H9 (cell line): ENCODE measurements around the gene BHLHA9. TPM values are rescaled to one million over a fixed set of nuclear protein-coding genes. Genes with fewer than 3 reads are reported as not detected.

Experiments used
- DNase-seq: peaks from one replicate; pipeline ENCODE4 v3.0.0-alpha.2; 2017
- H2AFZ ChIP-seq: one replicate; pipeline ENCODE4 v1.6.1; 2013; ENCODE audit warnings: mild to moderate bottlenecking, low read length, control low read depth, moderate library complexity
- H2AK5ac ChIP-seq: 2 replicates; pipeline ENCODE4 v1.6.1; 2013; ENCODE audit warnings: low read length, control low read depth, mixed read lengths; ENCODE audit not compliant: insufficient read length
- H2BK120ac ChIP-seq: one replicate; pipeline ENCODE4 v1.6.1; 2013; ENCODE audit warnings: low read depth, mild to moderate bottlenecking, low read length, control low read depth, inconsistent platforms; ENCODE audit not compliant: poor library complexity, severe bottlenecking
- H2BK12ac ChIP-seq: 2 replicates; pipeline ENCODE4 v1.6.1; 2013; ENCODE audit warnings: low read length, control low read depth, mixed read lengths, low read depth; ENCODE audit not compliant: insufficient read length
- H2BK15ac ChIP-seq: 2 replicates; pipeline ENCODE4 v1.6.1; 2013; ENCODE audit warnings: low read depth, low read length, control low read depth
- H2BK20ac ChIP-seq: one replicate; pipeline ENCODE4 v1.6.1; 2013; ENCODE audit warnings: low read depth, mild to moderate bottlenecking, low read length, control low read depth, inconsistent platforms; ENCODE audit not compliant: poor library complexity, severe bottlenecking
- H2BK5ac ChIP-seq: 2 replicates; pipeline ENCODE4 v1.6.1; 2013; ENCODE audit warnings: low read length, control low read depth, mixed read lengths; ENCODE audit not compliant: insufficient read length
- H3K14ac ChIP-seq: 2 replicates; pipeline ENCODE4 v1.6.1; 2013; ENCODE audit warnings: low read length, control low read depth; ENCODE audit not compliant: insufficient read depth
- H3K18ac ChIP-seq: 2 replicates; pipeline ENCODE4 v1.6.1; 2013; ENCODE audit warnings: low read depth, mild to moderate bottlenecking, mixed read lengths, low read length, control low read depth; ENCODE audit not compliant: insufficient read length
- H3K23ac ChIP-seq: 2 replicates; pipeline ENCODE4 v1.6.1; 2013; ENCODE audit warnings: low read length, control low read depth, mixed read lengths, low read depth; ENCODE audit not compliant: insufficient read length
- H3K23me2 ChIP-seq: 2 replicates; pipeline ENCODE4 v1.6.1; 2013; ENCODE audit warnings: low read depth, mild to moderate bottlenecking, mixed read lengths, low read length, control low read depth; ENCODE audit not compliant: insufficient read length, poor library complexity, severe bottlenecking
- H3K27ac ChIP-seq: 2 replicates; pipeline ENCODE4 v1.5.1; 2013; ENCODE audit warnings: low read length, control low read depth, mixed read lengths, low read depth; ENCODE audit not compliant: insufficient read length
- H3K27me3 ChIP-seq: 2 replicates; pipeline ENCODE4 v1.6.1; 2013; ENCODE audit warnings: low read length, control low read depth, inconsistent platforms; ENCODE audit not compliant: insufficient read depth
- H3K4ac ChIP-seq: 2 replicates; pipeline ENCODE4 v1.6.1; 2013; ENCODE audit warnings: low read depth, mild to moderate bottlenecking, control low read depth, inconsistent platforms, low read length, moderate library complexity
- H3K4me1 ChIP-seq: 2 replicates; pipeline ENCODE4 v1.6.1; 2013; ENCODE audit warnings: low read length, control low read depth, inconsistent platforms; ENCODE audit not compliant: insufficient read depth
- H3K4me2 ChIP-seq: 2 replicates; pipeline ENCODE4 v1.6.1; 2013; ENCODE audit warnings: low read length, control low read depth, mixed read lengths; ENCODE audit not compliant: insufficient read length, insufficient read depth
- H3K56ac ChIP-seq: 2 replicates; pipeline ENCODE4 v1.6.1; 2013; ENCODE audit warnings: low read depth, mild to moderate bottlenecking, mixed read lengths, low read length, control low read depth; ENCODE audit not compliant: insufficient read length
- H3K79me1 ChIP-seq: 2 replicates; pipeline ENCODE4 v1.6.1; 2013; ENCODE audit warnings: low read depth, mild to moderate bottlenecking, moderate library complexity, low read length, control low read depth, inconsistent platforms; ENCODE audit not compliant: insufficient read depth, poor library complexity, severe bottlenecking
- H3K79me2 ChIP-seq: 2 replicates; pipeline ENCODE4 v1.6.1; 2013; ENCODE audit warnings: low read length, control low read depth, inconsistent platforms; ENCODE audit not compliant: insufficient read depth
- H3K9ac ChIP-seq: 2 replicates; pipeline ENCODE4 v1.6.1; 2013; ENCODE audit warnings: low read length, control low read depth, mixed read lengths; ENCODE audit not compliant: insufficient read length; ENCODE audit errors: extremely low read depth
- H3K9me3 ChIP-seq: one replicate; pipeline ENCODE4 v1.6.1; 2013; ENCODE audit warnings: low read depth, low read length, inconsistent platforms; ENCODE audit not compliant: control insufficient read depth
- H3T11ph ChIP-seq: one replicate; pipeline ENCODE4 v1.6.1; 2013; ENCODE audit warnings: mild to moderate bottlenecking, low read length, control low read depth, inconsistent platforms
- H4K20me1 ChIP-seq: one replicate; pipeline ENCODE4 v1.6.1; 2013; ENCODE audit not compliant: control insufficient read depth, insufficient read length, insufficient read depth
- H4K5ac ChIP-seq: 2 replicates; pipeline ENCODE4 v1.6.1; 2013; ENCODE audit warnings: low read depth, mild to moderate bottlenecking, mixed read lengths, low read length, control low read depth; ENCODE audit not compliant: insufficient read length
- H4K8ac ChIP-seq: replicated peaks from 2 replicates; pipeline ENCODE4 v1.6.1; 2013; ENCODE audit warnings: low read length, control low read depth, mixed read lengths, low read depth; ENCODE audit not compliant: insufficient read length
- H4K91ac ChIP-seq: 2 replicates; pipeline ENCODE4 v1.6.1; 2013; ENCODE audit warnings: low read depth, mild to moderate bottlenecking, moderate library complexity, mixed read lengths, low read length, control low read depth; ENCODE audit not compliant: insufficient read length
- H3K27ac Mint-ChIP-seq, 3 experiments: 2 replicates in 2 of 3; 3 replicates in 1 of 3; pipeline ENCODE4 v1.8.0; 2020 to 2021; ENCODE audit warnings: mixed read lengths in 3 of 3, mild to moderate bottlenecking in 1 of 3, moderate library complexity in 1 of 3
- H3K27me3 Mint-ChIP-seq: 2 replicates; pipeline ENCODE4 v1.8.0; 2021; ENCODE audit warnings: low read depth, mild to moderate bottlenecking, moderate library complexity, mixed read lengths
- H3K36me3 Mint-ChIP-seq, 3 experiments: 2 replicates in 2 of 3; 3 replicates in 1 of 3; pipeline ENCODE4 v1.8.0; 2020 to 2021; ENCODE audit warnings: low read depth in 3 of 3, mixed read lengths in 3 of 3; ENCODE audit not compliant: insufficient read depth in 1 of 3
- H3K4me1 Mint-ChIP-seq, 2 experiments: 2 replicates each; pipeline ENCODE4 v1.8.0; 2020; ENCODE audit warnings: mixed read lengths in 2 of 2
- H3K4me3 Mint-ChIP-seq, 2 experiments: 2 replicates in 1 of 2; 3 replicates in 1 of 2; pipeline ENCODE4 v1.8.0; 2020 to 2021; ENCODE audit warnings: mild to moderate bottlenecking in 2 of 2, mixed read lengths in 2 of 2, moderate library complexity in 1 of 2
- H3K9me3 Mint-ChIP-seq, 2 experiments: 2 replicates in 1 of 2; 3 replicates in 1 of 2; pipeline ENCODE4 v1.8.0; 2020; ENCODE audit warnings: mild to moderate bottlenecking in 2 of 2, mixed read lengths in 2 of 2, moderate library complexity in 1 of 2
- WGBS: extraction: QIAGEN DNeasy Blood & Tissue Kit; methylation state at CpG from one replicate; pipeline ENCODE4 v1.1.7; 2013; ENCODE audit warnings: missing lambda C conversion rate, low lambda C conversion rate, mixed read lengths; ENCODE audit not compliant: insufficient read length; ENCODE audit errors: extremely low coverage; 5-methylcytosine and 5-hydroxymethylcytosine counted together
- total RNA-seq: library from RNA; stranded (reverse); gene quantifications from 2 replicates; pipeline ENCODE4 v1.2.1, GENCODE V29; 2021
- TF ChIP-seq, protein P1 (sequence below): fragments of 200-600 bp; sonication (generic); conservative IDR thresholded peaks from 3 replicates; pipeline ENCODE4 v1.8.0; 2021; ENCODE audit warnings: antibody characterized with exemption, mild to moderate bottlenecking

Gene BHLHA9
- total RNA-seq, 1 experiment from 2014 or later = not detected

DNA sequence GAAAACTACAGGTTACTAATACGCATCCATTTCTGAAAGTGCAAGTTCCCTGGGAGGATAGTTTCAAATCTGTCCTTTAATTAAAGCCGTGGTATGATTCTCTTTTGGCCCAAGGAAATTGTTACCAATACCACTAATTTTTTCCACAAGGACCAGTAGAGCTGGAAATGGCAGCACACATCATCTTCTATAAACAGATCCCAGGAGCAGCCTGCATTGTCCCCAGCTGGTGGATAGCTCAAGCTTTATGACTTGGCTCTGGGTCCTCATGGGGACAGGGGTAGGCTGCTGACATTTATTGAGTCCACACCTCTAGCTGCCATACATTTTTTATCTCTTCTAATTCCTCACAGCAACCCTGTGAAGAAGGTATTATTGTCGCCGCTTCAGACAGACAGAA lies 35.8 kb upstream of the BHLHA9 start:
- H2BK12ac ChIP-seq = no peak overlapping the region
- no peak overlapping the region for H3K56ac ChIP-seq
- no peak overlapping the region for H3K27ac ChIP-seq
- no CpG with 5 or more reads among the region's 4 CpGs for WGBS
- H2BK5ac ChIP-seq = no peak overlapping the region
- no peak overlapping the region for H4K91ac ChIP-seq
- H3K4me2 ChIP-seq = no peak overlapping the region
- no peaks in the 10 kb centered on the region for H3K4me1 ChIP-seq
- no peak overlapping the region for H4K8ac ChIP-seq
- H2AFZ ChIP-seq = no peak overlapping the region
- no peak overlapping the region for H4K5ac ChIP-seq
- no peaks in the 10 kb centered on the region for H3K9me3 ChIP-seq
- no peaks in the 10 kb centered on the region for H3K79me1 ChIP-seq
- TF ChIP-seq, protein P1, sequence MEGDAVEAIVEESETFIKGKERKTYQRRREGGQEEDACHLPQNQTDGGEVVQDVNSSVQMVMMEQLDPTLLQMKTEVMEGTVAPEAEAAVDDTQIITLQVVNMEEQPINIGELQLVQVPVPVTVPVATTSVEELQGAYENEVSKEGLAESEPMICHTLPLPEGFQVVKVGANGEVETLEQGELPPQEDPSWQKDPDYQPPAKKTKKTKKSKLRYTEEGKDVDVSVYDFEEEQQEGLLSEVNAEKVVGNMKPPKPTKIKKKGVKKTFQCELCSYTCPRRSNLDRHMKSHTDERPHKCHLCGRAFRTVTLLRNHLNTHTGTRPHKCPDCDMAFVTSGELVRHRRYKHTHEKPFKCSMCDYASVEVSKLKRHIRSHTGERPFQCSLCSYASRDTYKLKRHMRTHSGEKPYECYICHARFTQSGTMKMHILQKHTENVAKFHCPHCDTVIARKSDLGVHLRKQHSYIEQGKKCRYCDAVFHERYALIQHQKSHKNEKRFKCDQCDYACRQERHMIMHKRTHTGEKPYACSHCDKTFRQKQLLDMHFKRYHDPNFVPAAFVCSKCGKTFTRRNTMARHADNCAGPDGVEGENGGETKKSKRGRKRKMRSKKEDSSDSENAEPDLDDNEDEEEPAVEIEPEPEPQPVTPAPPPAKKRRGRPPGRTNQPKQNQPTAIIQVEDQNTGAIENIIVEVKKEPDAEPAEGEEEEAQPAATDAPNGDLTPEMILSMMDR = no peak
- Mint-ChIP-seq H3K4me3 (no peak overlapping the region), H3K36me3 (peaks cover 0 to 4% (median 2%) of the 10 kb centered on the region in 3 experiments; a peak in 2 of 7 replicates), H3K9me3 (peaks cover 5 to 9% of the 10 kb centered on the region in 2 experiments), H3K27ac (no peak overlapping the region), H3K4me1 (peaks cover 3 to 6% of the 10 kb centered on the region in 2 experiments), H3K27me3 (peaks cover 64% of the 10 kb centered on the region)
- H3T11ph ChIP-seq = no peak overlapping the region
- peaks cover 2% of the 10 kb centered on the region for H3K23me2 ChIP-seq
- no peaks in the 10 kb centered on the region for H3K79me2 ChIP-seq
- no peak overlapping the region for H3K9ac ChIP-seq
- no peaks in the 10 kb centered on the region for H4K20me1 ChIP-seq
- no peak overlapping the region for H3K18ac ChIP-seq
- DNase-seq = no peak
- H3K14ac ChIP-seq = no peak overlapping the region
- H2AK5ac ChIP-seq = no peak overlapping the region
- no peak overlapping the region for H2BK120ac ChIP-seq
- H2BK15ac ChIP-seq = no peak overlapping the region
- peaks cover 11% of the 10 kb centered on the region; the same call in 1 of the 2 replicates for H3K27me3 ChIP-seq
- no peak overlapping the region for H3K4ac ChIP-seq
- H3K23ac ChIP-seq = no peak overlapping the region
- H2BK20ac ChIP-seq = no peak overlapping the region
